Lower leg skin (tissue), 3 donors: ENCODE results near the gene OAS1.

ENCODE experiments used
- POLR2A ChIP-seq, 2 donors: fragments of 450-650 bp; IDR thresholded peaks; one replicate each; pipeline ENCODE4 v1.6.1; 2016 to 2017; ENCODE audit warnings: antibody characterized with exemption in 2 of 2, mild to moderate bottlenecking in 1 of 2, moderate library complexity in 1 of 2
- TF ChIP-seq, protein P1 (sequence below), 3 donors: fragments of 450-650 bp; IDR thresholded peaks; one replicate each; pipeline ENCODE4 v1.5.1; 2016; ENCODE audit warnings: antibody characterized with exemption in 3 of 3, mild to moderate bottlenecking in 3 of 3, moderate library complexity in 2 of 3

DNA sequence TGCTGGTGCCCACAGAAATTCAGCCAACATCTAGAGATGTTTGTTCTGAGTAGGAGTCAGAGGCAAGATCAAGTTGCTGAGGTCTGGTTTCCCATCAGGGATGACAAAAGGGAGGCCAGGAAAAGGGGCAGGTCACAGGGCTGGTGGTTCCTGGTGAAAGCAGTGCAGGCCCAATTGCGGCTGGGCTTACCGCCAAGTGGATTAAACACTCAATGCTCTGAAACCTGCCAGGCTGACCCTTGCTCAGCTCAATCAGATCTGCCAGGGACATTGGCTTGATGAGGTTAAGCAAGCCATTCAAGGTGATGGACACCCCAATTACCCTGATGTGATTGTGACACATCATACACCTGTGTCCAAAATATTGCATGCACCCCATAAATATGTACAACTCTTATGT lies 5.5 kb upstream of the OAS1 start:
- no peak for TF ChIP-seq POLR2A (IDR thresholded peaks at IDR 0.05)
- TF ChIP-seq, protein P1, sequence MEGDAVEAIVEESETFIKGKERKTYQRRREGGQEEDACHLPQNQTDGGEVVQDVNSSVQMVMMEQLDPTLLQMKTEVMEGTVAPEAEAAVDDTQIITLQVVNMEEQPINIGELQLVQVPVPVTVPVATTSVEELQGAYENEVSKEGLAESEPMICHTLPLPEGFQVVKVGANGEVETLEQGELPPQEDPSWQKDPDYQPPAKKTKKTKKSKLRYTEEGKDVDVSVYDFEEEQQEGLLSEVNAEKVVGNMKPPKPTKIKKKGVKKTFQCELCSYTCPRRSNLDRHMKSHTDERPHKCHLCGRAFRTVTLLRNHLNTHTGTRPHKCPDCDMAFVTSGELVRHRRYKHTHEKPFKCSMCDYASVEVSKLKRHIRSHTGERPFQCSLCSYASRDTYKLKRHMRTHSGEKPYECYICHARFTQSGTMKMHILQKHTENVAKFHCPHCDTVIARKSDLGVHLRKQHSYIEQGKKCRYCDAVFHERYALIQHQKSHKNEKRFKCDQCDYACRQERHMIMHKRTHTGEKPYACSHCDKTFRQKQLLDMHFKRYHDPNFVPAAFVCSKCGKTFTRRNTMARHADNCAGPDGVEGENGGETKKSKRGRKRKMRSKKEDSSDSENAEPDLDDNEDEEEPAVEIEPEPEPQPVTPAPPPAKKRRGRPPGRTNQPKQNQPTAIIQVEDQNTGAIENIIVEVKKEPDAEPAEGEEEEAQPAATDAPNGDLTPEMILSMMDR (IDR thresholded peaks at IDR 0.05): no peak
